GM12801 (cell line): ENCODE results near the gene PPM1E.

Source experiments
- CTCF ChIP-seq: IDR thresholded peaks from one replicate; pipeline ENCODE4 v1.5.1; 2011; ENCODE audit warnings: control low read depth; ENCODE audit not compliant: insufficient read length; ENCODE audit errors: extremely low read depth

Gene PPM1E

GRCh38 chr17:58734040-58734439, 21.6 kb upstream of the PPM1E start:
- TF ChIP-seq CTCF: no peak

- no peak for TF ChIP-seq CTCF
These were observed 20.8 kb upstream of the PPM1E start for GRCh38 chr17:58734811-58735210.

GRCh38 chr17:58741121-58741625, 14.5 kb upstream of the PPM1E start:
- no peak for TF ChIP-seq CTCF

- no peak for TF ChIP-seq CTCF
These were observed 8.0 kb upstream of the PPM1E start for GRCh38 chr17:58747674-58748073.

GRCh38 chr17:58753026-58753425, 2.6 kb upstream of the PPM1E start:
- no peak for TF ChIP-seq CTCF

- no peak for TF ChIP-seq CTCF
These were observed 431 bp upstream of the PPM1E start for GRCh38 chr17:58755269-58755576.

- no peak for TF ChIP-seq CTCF
These were observed 850 bp downstream of the PPM1E start for GRCh38 chr17:58756246-58757161.
